ENCODE measurements around the gene VEZT. TPM values are rescaled to one million over a fixed set of nuclear protein-coding genes. Genes with fewer than 3 reads are reported as not detected.
A peak's percentile ranks its signal among the peaks of the same experiment; 100 is the strongest.

The VEZT gene
- total and polyA plus RNA-seq, 9 of the 15 experiments (the other 6 are each of a cell fraction or from before 2014, with no cell fraction given), result 16.1 to 61.5 (median 32.6) TPM

- TF ChIP-seq GTF3C2 (IDR thresholded peaks at IDR 0.05; ENCODE audit: borderline replicate concordance, extremely low read depth, insufficient read length) (no peak), NEUROD1 (IDR thresholded peaks at IDR 0.05; ENCODE audit: borderline replicate concordance, low read depth, low read length, partially characterized antibody) (no peak), FOXA1 (IDR thresholded peaks at IDR 0.05; ENCODE audit: borderline replicate concordance) (no peak), RBBP5 (IDR thresholded peaks at IDR 0.05; ENCODE audit: borderline replicate concordance, insufficient read depth, low read length, poor library complexity, severe bottlenecking) (peak; percentile 19), ZKSCAN1 (IDR thresholded peaks at IDR 0.05; ENCODE audit: low read depth, low read length) (0 out of 2 replicates have a peak, but pooled peaks have one; percentile 68), KDM5B (IDR thresholded peaks at IDR 0.05; ENCODE audit: insufficient replicate concordance, low read depth, low read length) (no peak), ETS1 (conservative IDR thresholded peaks at IDR 0.05; ENCODE audit: control insufficient read depth, low read depth, low read length) (no peak), PCBP1 (IDR thresholded peaks at IDR 0.05; ENCODE audit: low read depth, low read length, poor library complexity, severe bottlenecking) (no peak), BRF2 (IDR thresholded peaks at IDR 0.05; ENCODE audit: borderline replicate concordance, insufficient read depth, insufficient read length) (no peak), E2F8 (IDR thresholded peaks at IDR 0.05; ENCODE audit: low read depth, partially characterized antibody) (no peak), TEAD4 (IDR thresholded peaks at IDR 0.05; ENCODE audit: low read length) (0 out of 2 replicates have a peak, but pooled peaks have one; percentile 7), TEAD4 (CRISPR knock-in tag; IDR thresholded peaks at IDR 0.05; ENCODE audit: borderline replicate concordance) (no peak)
Measured at GRCh38 chr12:95218150-95219133, 835 bp downstream of the VEZT start (continued).

Data from K562 (cell line).